Activated CD4-positive, CD25-positive, alpha-beta regulatory T cell treated with anti-CD3 and anti-CD28 coated beads, Interleukin-2, amount 50 U/mL, for 24 hours (primary cell): ENCODE data around the gene MICALL2.
A peak's percentile ranks its signal among the peaks of the same experiment; 100 is the strongest.

Experiments used
- ATAC-seq, 2 donors: fragments of 150-1000 bp; cut with Tn5 transposase; one replicate each; pipeline ENCODE4 v1.10.0; 2021; ENCODE audit warnings: mild to moderate bottlenecking in 1 of 2, moderate library complexity in 1 of 2

Gene MICALL2

DNA sequence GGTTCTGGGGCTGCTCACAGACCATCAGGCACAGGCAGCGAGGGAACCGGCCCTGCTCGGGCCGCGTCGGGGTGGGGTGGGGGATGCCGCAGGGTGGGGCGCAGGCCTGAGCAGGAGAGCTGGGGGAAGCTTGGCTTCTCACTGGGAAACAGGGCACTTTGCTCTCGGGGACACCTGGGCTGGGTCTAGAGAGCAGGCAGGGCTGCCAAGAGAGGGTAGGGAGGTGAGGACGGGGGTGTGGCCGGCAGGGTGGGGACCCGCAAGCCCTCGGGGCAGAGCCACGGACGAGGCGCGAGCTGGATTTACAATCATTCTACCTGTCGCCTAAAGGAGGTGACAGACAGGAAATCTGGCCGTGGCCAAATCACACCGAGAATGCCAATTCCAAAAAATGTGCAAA, 33.9 kb upstream of the MICALL2 start:
- no peak for ATAC-seq

DNA sequence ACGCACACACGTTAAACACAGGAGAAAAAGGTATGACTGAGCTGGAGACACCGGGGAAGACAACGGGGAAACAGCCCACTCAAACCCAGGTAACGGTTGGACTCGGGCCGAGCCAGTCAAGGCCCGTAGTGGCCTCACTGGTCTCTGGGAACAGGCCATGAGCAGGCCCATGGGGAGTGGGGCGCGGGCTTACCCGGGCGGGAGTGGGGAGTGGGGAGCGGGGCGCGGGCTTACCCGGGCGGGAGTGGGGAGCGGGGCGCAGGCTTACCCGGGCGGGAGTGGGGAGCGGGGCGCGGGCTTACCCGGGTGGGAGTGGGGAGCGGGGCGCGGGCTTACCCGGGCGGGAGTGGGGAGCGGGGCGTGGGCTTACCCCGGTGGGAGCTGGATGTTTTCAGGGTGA, 33.4 kb upstream of the MICALL2 start:
- no peak for ATAC-seq

GRCh38 chr7:1492221-1492620, 33.0 kb upstream of the MICALL2 start:
- ATAC-seq = no peak

- ATAC-seq = no peak
These were observed 31.6 kb upstream of the MICALL2 start for GRCh38 chr7:1490837-1491236.

DNA sequence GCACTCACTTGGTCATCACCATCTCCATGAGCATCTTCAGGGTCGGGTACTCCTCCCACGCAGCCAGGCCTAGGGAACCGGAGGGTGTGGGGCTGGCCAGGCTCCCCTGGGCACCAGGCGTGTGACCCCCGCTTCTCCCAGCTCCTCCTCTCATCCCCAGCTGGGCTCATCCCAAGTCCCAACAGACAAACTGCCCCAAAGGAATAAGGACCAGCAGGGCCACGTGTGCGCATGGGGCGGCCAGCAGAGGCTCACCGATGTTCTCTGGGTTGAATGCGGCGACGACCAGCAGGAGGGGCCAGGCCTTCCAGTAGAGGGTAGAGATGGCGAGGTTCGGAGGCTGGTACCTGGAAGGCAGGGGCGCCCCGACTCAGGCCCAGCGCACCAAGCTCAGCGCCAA, 30.1 kb upstream of the MICALL2 start:
- ATAC-seq = no peak

- ATAC-seq = no peak
These were observed 28.7 kb upstream of the MICALL2 start for GRCh38 chr7:1488016-1488415.

GRCh38 chr7:1487466-1487865, 28.2 kb upstream of the MICALL2 start:
- no peak for ATAC-seq

GRCh38 chr7:1486571-1486970, 27.3 kb upstream of the MICALL2 start:
- ATAC-seq = no peak

DNA sequence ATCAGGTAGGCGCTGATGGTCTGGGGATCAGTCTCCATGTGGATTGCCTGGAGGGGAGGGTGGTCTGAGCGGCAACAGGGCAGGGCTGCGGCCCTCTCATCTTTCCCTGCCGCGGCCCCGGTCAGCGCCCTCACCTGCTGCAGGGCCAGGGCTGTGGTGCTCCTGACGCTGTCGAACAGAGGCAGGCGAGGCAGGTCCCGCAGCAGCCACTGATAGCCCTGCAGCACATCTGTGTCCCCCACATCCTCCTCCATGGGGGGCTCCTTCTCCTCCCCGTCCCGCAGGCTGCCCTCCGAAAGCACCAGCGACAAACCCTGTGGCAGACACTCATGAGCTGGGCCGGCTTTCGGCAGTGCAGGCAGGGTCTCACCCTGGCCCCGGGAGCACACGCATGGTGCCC, 25.9 kb upstream of the MICALL2 start:
- no peak for ATAC-seq

GRCh38 chr7:1484569-1484968, 25.3 kb upstream of the MICALL2 start:
- no peak for ATAC-seq

DNA sequence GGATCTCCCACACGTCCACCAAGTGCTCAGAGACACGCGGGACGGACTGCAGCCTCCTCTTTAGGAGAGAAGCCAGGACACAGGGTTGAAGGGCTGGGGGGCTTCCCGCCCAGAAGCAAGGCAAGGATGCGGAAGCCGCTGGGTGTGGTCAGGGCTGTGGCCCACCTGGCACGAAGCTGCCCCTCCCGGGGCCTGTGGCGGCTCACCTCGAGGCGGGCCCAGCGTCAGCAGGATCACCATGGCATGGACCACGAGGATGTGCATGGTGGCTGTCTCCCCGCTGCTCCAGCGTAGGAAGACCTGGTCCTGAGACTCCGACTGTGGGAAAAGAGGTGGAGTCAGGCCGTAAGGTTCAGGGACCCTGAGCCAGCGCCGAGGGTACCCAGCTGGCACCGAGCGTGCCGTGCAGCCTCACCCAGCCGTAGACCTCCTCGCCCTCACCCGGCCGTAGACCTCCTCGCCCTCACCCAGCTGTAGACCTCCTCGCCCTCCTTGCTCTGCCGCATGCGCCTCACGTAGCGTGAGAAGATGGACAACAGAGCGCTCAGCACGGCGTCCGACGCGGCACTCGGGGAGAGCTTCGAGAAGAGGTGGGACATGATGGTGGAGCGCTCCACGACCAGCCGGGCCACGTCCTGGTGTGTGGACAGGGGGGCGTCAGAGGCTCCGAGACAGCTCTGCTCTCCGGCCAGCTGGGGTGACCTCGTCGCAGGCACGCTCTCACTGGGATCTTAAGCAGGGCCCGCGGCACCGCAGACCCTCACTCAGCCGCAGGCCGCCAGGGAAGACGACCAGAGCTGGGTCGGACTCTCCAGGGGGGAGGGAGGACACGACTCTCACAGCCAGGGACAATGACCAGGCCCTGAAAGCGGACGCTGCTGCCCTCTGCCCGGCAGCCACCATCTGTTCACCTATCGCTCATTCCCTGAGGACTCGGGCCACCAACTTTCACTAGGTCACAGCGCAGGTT, 24.6 kb upstream of the MICALL2 start:
- no peak for ATAC-seq

DNA sequence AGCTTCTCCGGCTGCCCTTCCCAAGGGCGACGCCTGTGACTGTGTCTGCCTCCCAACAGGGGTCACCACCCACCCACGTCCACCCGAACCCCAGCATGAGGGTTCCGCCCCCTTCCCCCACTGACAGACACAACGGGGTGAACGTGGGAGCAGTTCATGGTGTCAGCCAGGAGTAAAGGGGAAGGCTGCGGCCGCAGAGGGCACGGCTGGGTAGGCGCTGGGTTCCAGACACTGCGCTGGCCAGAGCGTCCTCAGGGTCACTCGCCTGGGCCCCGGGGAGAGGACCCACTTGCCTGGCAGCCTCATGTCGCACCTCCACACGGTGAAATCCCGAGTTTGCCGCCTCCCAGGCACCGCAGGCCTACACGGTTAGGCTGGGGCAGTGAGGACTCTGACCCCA, 23.8 kb upstream of the MICALL2 start:
- ATAC-seq = no peak

DNA sequence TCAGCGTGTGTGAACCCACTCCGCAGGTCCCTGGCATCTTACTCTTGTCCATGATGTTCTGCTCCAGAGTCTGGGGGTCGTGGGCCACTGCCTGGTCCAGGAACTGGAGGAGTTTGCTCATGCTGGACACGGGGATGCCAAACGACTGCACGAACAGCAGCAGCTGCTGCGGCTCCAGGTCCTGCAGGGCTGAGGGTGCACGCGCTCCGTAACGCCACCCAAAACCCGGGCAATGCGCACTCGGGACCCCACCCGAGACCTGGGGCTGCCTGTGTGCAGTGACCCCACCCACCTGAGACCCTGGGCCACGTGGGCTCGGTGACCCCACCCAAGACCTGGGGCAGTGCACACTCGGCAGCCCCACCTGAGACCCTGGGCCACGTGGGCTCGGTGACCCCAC, 22.0 kb upstream of the MICALL2 start:
- no peak for ATAC-seq

- no peak for ATAC-seq
These were observed 21.4 kb upstream of the MICALL2 start for GRCh38 chr7:1480670-1481069.

GRCh38 chr7:1479287-1479686, 20.0 kb upstream of the MICALL2 start:
- ATAC-seq = no peak

DNA sequence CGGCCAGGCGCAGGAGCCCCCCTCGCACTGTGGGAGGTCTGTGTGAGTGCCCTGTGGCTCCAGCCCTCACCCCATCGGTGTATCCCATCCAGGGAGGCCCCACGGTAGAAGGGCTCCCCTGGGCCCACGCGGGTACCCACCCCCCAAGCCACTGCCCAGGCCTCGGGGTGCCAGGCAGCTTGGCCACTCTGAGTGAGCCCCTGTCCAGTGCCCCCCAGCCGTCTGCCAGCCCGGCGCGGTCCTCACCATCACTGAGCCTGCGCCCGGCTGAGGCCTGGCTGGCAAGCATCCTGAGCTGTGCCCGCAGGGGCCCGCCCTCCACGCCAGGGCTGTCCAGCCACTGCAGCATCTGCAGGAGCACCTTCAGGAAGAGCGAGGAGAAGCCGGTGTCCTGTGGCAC, 19.2 kb upstream of the MICALL2 start:
- ATAC-seq = no peak

GRCh38 chr7:1476859-1477258, 17.6 kb upstream of the MICALL2 start:
- no peak for ATAC-seq

DNA sequence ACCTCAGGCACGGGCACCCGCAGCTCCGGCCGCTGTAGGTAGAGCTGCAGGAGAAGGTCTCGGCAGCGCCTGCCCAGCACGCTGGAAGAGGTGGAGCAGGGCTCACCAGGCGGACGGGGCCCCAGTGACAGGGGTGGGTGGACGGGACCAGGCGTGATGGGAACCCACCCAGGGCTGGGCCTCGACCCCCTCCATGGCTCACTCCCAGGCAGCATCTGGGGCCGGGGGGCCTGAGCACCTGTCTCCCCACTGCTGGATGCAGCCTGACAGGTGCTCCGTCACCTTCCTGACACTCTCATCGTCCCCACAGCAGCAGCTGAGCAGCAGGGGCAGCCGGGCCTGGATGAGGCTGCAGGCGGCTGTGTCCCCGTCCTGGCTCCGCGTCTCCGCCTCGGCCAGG, 16.7 kb upstream of the MICALL2 start:
- no peak for ATAC-seq

DNA sequence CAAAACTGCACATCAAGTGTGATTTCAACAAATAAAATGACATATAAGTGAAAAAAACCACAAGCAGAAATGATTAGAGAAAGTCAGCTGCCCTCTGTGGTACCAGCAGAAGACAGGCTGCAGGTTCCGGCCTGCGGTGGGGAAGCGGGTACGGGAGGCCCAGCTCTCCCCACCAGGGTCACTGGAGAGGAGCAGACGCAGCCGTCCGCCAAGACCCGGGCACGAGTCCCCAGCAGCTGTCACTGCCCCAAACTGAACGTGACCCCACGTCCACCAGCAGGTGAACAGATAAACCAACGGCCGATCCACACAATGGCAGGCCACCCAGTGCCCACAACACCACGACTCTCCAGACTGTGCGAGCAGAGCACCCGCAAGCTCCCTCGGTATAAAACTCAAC, 16.1 kb upstream of the MICALL2 start:
- no peak for ATAC-seq

GRCh38 chr7:1474736-1475135, 15.5 kb upstream of the MICALL2 start:
- ATAC-seq = no peak

GRCh38 chr7:1473864-1474512, 14.7 kb upstream of the MICALL2 start:
- ATAC-seq = peak; percentile 87 to 88

DNA sequence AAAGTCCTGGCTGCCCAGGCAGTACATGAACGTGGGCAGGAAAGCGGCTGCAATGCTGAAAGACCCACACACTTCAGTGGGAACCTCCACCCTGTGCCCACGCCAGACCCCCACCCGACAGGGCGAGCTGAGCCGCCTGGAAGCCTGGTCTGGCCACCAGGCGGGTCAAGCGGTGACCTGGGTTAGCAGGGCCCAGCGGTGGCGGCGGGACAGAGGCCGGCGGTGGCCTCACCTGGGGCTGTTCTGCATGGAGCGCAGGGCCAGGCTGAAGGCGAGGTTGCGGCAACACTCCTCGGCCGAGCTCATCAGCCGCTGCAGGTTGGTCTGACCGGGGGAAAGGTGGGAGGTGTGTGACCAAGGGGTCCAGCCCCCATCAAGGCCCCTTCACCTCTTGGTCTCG, 11.6 kb upstream of the MICALL2 start:
- no peak for ATAC-seq

DNA sequence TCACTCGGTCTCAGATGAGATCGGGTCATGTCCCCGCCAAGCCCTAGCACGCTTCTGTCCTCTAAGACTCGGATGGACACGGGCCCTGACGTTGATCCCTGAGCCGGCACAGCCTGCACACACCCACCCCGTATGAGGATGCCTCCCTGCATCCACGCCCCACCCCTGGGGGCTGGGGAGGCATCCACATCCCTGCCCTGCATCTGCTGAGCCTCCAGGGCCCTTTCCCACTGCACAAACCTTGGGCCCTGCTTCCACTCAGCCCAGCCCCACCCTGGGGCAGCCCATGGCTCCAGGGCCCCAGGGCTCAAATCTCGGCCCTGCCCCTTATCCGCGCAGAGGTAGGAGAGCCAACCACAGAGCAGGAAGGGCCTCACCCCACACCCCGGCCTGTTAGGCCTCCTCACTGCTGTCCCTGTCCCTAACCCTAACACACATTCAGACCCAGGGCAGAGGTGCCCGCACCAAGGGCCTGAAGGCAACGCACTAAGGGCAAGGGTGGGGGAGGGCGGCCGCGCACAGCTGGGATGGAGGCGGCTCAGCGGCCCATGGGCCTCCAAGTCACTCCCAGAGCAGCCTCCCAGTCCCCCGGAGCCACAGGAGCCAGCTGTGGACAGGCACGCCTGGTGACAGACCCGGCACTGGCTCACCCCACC, 9.5 kb upstream of the MICALL2 start:
- ATAC-seq = no peak

DNA sequence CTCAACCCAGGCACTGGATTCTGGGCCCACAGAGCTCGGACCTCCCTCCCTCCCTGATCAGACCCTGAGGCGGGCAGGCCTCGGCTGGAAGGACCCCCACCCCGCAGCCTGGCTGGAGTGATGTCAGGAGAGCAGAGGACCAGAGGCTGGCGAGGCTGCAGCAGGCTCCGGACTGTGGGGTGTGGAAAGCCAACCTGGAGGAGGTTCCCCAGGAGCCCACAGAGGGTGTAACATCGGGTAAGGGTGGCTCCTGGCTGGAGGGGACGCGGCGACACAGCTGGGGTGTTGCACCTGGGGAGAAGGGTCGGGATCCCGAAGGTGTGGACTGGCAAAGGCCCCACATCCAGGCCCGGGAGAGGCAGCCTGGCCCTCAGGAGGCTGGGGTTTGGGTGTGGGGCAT, 8.9 kb upstream of the MICALL2 start:
- ATAC-seq = no peak
